Measurements from ENCODE around the gene CAPN12. TPM values are rescaled to one million over a fixed set of nuclear protein-coding genes. Genes with fewer than 3 reads are reported as not detected.

Gene CAPN12
- total and polyA plus RNA-seq, 2 experiments from 2014 or later, result 19.1 to 20.5 TPM

GRCh38 chr19:38740257-38740592, 4.0 kb downstream of the CAPN12 start:
- no peaks in the 10 kb centered on the region for H3F3A ChIP-seq (replicated peaks; ENCODE audit: low read depth)
- no peaks in the 10 kb centered on the region; the same call in 1 of the 3 replicates for H3K9me3 Mint-ChIP-seq

More at GRCh38 chr19:38740257-38740592, 4.0 kb downstream of the CAPN12 start:
- Histone ChIP-seq H4K20me1 (replicated peaks; ENCODE audit: insufficient read depth) (no peaks in the 10 kb centered on the region), H3K4me3 (no peak overlapping the region), H3K36me3 (ENCODE audit: insufficient read depth) (no peaks in the 10 kb centered on the region), H3K4me2 (no peak overlapping the region), H2AFZ (no peak overlapping the region), H3K27me3 (ENCODE audit: insufficient read depth) (peaks cover 10% of the 10 kb centered on the region), H3K9me2 (ENCODE audit: insufficient read depth) (no peaks in the 10 kb centered on the region), H3K79me2 (replicated peaks; ENCODE audit: insufficient read depth) (no peaks in the 10 kb centered on the region), H3K27ac (ENCODE audit: low read depth) (no peak overlapping the region), H3K4me1 (ENCODE audit: insufficient read depth) (peaks cover under 1% of the 10 kb centered on the region; the same call in 1 of the 2 replicates)
- H3K27ac Mint-ChIP-seq, result no peak overlapping the region
- ATAC-seq (no peak), DNase-seq (ENCODE audit: low spot score) (no peak)
- H3K27me3 Mint-ChIP-seq (ENCODE audit: insufficient read depth, low read depth, poor library complexity), result peaks cover 32% of the 10 kb centered on the region
- H3K4me1 Mint-ChIP-seq, result peaks cover 5% of the 10 kb centered on the region
- TF ChIP-seq NANOG (IDR thresholded peaks at IDR 0.05; ENCODE audit: borderline replicate concordance), result no peak
- TF ChIP-seq REST (IDR thresholded peaks at IDR 0.05; ENCODE audit: unreplicated experiment), result no peak
- TF ChIP-seq POLR2AphosphoS5 (IDR thresholded peaks at IDR 0.05; ENCODE audit: low read depth), result no peak
- TF ChIP-seq JUNB (IDR thresholded peaks at IDR 0.05; ENCODE audit: unreplicated experiment), result no peak
- no peak for TF ChIP-seq ZNF462 (CRISPR knock-in tag; IDR thresholded peaks at IDR 0.05)
- no peak for TF ChIP-seq ZNF331 (CRISPR knock-in tag; IDR thresholded peaks at IDR 0.05; ENCODE audit: low read depth)
- TF ChIP-seq CTCF (conservative IDR thresholded peaks at IDR 0.05; ENCODE audit: low read depth in 2 of 2), result no peak
- no peak for TF ChIP-seq EZH2 (IDR thresholded peaks at IDR 0.05; ENCODE audit: low read depth, unreplicated experiment)
- TF ChIP-seq STAT1 (IDR thresholded peaks at IDR 0.05; ENCODE audit: unreplicated experiment), result no peak
- TF ChIP-seq EZH2phosphoT487 (IDR thresholded peaks at IDR 0.05; ENCODE audit: unreplicated experiment), result no peak
- TF ChIP-seq ZNF114 (CRISPR knock-in tag; IDR thresholded peaks at IDR 0.05), result no peak
- no peak for TF ChIP-seq ETS1 (IDR thresholded peaks at IDR 0.05)
- no peak for TF ChIP-seq CREB1 (CRISPR knock-in tag; IDR thresholded peaks at IDR 0.05; ENCODE audit: low read depth)
- peaks cover 4% of the 10 kb centered on the region; the same call in 1 of the 3 replicates for H3K36me3 Mint-ChIP-seq (ENCODE audit: low read depth)
- no peak overlapping the region for H3K4me3 Mint-ChIP-seq
